A172 (cell line): Measurements from ENCODE around the gene COL16A1. TPM values are rescaled to one million over a fixed set of nuclear protein-coding genes. Genes with fewer than 3 reads are reported as not detected.

ENCODE experiments used
- DNase-seq: peaks from one replicate; pipeline ENCODE4 v3.0.0-alpha.2; 2015; ENCODE audit warnings: low spot score
- total RNA-seq: library from RNA; depleted of rRNA; stranded (reverse); fragments of >200 nt; shearing (Covaris generic); gene quantifications from 2 replicates; pipeline ENCODE4 v1.2.3, GENCODE V29; 2014

COL16A1 gene
- total RNA-seq, 1 experiment from 2014 or later = 12.7 TPM

DNA sequence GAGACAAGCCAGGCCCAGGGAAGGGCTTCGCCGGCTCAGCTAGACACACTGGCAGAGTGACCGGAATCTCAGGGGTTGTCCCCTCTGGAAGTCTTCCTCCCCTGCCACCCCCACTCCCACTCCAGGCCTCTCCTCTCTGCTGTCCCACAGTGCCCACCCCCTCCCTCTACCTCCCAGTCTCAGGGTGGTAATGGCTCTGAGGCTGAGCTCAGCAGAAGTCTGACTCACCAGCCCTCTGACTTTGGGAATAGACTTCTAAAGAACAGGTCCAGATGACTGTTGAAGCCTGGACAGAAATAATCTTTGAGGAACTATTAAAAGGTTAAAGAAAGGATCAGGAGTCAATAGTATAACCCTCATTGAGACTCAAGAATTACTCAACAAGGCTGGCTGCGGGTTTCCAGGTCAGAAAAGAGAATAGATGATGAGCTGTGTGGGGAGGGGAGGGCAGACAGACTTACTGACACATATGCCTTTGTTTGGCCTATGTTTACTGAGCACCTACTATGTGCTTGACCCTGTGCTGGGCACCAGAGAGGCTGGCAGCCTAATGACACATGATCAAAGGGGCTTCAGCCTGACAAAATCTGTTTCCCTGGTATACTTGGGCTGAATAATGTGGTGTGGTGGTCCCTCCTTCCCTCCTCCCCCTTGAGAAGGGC is 78.1 kb downstream of the COL16A1 start:
- DNase-seq = peak; percentile 28

DNA sequence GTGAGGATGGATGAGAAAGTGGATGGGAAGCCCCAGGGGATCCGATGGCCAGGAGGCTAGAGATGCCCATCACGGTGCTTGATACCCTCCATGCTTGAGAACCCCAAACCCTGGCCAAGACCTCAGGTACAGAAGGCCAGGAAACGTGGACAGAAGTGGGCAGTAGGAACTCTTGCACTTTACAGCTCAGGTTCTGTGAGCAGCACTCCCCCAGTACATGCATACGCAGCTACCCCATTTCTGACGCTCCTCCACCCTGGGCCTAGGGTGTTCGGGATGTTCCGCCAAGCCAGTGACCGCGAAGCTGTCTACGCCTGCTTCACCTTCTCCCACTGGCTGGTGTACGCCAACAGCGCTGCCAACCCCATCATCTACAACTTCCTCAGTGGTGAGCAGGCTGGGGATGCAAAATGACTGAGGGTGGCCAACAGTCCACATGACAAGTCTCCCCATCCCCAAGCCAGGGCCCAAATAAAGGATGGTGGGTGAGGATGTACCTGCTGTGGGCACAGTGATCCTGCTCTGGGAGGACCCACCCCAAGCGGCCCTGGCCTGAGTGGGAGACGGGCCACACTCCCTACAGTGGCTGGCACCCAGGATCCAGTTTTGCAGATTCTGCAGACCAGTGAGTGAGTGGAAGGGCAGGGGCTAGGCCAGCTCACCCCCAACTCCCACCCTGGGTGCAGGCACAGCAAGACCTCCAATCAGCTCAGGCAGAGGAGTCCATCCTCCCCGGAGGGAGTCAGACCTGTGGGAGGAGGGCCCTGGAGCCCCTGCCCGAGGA is 78.9 kb downstream of the COL16A1 start:
- DNase-seq = no peak

DNA sequence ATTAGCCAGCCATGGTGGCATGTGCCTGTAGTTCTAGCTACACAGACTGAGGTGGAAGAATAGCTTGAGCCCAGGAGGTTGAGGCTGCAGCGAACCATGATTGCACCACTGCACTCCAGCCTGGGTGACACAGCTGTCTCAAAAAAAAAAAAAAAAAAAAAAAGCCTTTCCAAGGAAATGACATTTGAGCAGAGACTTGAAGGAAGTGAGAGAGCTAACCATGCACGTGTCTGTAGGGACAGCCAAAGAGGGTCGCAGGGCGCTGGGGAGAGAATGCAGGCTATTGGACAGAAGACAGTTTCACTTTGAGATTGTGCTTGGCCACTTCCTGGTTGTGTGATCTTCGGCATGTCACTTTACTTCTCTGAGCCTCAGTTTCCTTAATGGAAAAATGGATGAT is 79.5 kb downstream of the COL16A1 start:
- DNase-seq = no peak

DNA sequence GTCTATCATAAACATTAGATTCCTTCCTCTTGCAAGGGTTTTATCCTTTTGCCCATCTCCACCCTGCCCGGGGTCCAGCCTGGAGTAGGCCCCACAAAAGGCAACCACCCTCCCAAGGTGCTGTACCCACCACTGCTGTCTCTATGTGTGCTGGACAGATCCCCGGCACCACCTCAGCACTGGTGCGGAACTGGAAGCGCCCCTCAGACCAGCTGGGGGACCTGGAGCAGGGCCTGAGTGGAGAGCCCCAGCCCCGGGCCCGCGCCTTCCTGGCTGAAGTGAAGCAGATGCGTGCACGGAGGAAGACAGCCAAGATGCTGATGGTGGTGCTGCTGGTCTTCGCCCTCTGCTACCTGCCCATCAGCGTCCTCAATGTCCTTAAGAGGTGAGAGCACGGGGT is 80.5 kb downstream of the COL16A1 start:
- no peak for DNase-seq

DNA sequence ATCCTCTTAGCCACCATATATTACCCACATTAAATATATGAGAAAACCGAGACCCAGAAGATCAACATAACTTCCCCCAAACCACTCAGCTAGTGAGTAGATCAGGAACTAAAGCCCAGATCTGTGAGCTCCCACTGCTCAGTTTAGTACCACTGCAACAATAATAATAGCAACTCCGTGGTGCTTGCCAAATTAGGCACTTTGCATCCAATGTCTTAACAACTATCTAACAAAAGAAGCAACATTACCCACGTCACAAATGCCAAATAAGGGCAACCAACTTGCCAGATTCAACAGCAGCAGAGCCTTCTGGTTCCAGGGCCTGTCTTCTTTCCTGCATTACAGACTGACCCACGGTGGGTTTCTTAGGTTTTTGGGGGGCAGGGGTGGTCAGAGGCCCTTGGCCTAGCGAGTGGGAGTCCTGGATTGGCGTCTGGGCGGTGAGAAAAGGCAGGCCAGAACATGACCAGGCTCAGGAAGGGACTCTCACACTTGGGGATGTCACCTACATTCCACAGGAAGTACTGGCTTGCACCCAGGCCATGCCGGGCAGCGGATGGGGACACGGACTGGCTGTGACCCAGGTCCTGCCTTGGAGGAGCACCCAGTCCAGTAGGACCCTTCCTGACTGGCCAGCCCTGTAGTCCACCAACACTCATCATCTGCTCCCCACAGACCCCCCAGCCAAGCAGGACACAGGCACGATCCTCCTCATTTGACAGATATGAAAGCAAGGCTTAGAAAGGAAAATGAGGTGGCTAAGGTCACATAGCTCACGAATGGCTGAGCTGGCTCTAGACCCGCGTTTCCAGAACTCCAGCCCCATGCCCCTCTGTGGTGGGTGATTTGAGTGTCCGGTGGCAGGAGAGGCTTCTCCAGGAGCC is 81.7 kb downstream of the COL16A1 start:
- DNase-seq = no peak

DNA sequence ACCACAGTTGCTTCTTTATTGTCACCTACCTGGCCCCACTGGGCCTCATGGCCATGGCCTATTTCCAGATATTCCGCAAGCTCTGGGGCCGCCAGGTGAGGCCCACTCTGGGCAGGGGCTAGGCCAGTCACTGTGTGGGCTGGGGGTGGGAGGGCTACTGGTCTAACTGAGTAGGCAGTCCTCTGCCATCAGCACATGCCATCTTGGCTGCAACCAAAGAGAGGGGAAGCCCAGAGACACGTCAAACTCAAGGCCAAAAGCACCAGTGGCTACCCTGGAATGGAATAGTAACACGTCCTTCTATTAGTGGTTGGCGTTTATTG is 82.4 kb downstream of the COL16A1 start:
- DNase-seq = no peak

DNA sequence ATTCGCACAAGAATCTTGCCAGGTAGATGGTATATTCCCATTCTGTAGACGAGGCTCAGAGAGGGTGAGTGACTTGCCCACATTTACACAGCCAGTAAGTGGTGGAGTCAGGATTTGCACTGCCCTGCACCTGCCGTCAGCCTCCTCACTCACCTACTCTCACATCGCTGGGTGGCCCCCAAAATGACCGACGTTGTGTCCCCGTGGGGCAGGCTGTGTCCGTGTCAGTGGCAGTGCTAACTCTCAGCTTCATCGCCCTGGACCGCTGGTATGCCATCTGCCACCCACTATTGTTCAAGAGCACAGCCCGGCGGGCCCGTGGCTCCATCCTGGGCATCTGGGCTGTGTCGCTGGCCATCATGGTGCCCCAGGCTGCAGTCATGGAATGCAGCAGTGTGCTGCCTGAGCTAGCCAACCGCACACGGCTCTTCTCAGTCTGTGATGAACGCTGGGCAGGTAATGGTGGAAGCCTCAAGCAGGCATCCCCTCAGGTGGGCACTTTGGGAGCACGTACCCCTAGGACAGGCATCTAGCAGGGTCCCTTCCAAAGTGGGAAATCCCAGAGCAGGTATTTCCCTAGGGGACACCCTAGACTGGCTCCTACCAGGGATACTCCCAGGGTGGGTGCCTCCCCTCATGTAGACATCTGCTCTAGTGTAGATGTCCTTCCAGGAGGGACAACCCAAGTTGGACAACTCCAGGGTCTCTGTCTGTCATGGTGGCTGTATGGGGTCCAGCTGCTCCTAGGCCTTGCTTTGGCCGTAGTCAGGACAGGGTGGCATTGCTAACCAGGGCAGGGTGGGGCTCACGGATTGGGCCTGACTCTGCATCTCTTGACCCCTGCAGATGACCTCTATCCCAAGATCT is 83.0 kb downstream of the COL16A1 start:
- no peak for DNase-seq

DNA sequence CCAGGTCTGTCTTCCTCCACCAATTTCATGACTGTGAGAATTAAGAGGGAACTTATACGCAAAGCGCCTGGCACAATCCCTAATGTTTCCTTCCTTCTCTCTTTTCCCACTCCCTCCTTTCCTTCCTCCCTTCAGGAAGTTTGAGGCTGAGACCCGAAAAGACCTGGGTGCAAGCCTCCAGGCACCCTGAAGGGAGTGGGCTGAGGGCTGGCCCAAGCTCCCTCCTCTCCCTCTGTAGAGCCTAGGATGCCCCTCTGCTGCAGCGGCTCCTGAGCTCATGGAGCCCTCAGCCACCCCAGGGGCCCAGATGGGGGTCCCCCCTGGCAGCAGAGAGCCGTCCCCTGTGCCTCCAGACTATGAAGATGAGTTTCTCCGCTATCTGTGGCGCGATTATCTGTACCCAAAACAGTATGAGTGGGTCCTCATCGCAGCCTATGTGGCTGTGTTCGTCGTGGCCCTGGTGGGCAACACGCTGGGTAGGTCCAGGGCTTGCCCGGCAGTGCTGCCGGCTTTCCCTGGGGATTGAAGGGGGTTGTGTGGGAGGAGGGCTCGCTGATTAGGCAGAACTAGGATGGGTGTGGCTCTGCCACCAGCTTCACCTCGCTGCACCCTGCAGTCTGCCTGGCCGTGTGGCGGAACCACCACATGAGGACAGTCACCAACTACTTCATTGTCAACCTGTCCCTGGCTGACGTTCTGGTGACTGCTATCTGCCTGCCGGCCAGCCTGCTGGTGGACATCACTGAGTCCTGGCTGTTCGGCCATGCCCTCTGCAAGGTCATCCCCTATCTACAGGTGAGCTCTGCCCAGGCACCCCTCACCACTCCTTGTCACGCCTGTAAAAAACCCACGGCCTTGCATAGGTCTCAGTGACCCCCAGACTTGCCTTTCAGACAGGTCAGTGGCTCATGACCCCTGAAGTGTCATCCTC is 84.6 kb downstream of the COL16A1 start:
- DNase-seq = no peak

DNA sequence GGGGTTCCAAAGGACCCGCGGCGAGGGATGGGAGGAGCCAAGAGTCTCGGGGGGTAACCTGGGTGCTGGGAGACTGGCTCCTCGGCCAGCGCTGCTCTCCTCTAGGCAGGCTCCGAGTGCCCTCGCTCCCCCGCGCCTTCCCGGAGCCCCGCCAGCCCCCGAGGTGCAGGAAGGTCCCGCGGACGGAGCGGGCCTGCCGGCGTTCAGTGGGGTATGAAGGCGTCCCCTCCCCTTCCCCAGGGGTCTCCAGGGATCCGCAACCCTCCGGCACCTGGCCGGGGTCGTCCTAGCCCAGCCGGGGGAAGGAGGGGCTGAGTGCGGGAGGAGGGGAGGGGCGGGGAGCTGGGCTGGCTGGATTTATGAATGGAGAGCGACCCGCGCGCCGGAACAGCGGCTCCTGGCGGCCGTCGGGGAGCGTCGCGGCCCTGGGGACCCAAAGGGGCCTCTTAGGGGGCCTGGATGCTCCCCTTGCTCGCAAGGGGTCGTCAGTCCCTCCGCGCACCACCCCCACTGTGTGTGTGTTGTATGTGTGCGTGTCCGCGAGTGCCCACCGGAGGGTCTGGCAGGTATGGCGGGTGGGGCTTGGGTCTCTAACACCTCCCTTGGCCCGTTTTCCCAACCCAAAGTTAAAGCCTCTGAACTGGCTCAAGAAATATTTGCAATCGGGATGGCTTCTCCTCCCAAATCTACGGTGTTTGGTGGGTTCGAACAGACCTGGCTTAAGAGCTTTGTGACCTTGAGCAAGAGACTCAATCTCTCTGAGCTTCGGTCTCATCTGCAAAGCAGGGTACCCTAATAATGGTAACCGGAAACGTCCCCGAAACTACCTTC is 85.7 kb downstream of the COL16A1 start:
- DNase-seq = no peak

DNA sequence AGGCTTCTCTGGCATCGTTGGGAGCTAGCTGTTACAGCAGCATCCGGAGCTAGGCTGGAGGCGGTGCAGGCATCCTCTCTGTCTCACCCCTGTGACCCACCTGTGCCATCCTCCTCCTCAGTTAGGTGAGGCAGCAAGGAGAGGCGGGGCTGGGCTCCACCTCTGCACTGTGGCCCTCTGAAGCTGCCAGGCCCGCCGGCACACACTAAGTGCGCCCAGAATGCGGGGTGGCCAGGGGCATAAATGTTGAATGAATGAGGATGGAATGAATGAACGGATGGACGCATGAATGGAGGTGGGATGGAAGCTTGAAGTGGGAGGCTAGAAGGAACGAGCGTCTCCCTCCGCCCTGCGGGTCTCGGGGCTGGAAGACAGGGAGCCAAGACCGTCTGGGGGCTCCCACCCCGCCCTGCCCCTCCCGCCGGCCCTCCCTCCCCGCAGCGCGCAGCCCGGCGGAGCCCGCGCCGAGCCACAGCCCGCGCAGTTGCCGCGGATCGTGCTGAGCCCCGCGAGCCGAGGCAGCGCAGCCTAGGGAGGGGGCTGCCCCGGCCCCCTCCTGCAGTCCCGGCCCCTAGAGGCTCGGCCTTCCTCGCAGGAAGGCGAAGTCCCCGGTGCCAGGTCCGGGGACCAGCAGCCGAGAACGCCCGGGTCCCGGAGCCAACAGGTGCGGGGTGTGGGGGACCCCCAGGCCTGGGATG is 86.5 kb downstream of the COL16A1 start, which contains the start of gene HCRTR1:
Gene HCRTR1, plus strand, starts transcription at position 472 of the 698 bp plus-strand sequence. CDS start 1,504 bp downstream, outside the sequence.
- DNase-seq = no peak

DNA sequence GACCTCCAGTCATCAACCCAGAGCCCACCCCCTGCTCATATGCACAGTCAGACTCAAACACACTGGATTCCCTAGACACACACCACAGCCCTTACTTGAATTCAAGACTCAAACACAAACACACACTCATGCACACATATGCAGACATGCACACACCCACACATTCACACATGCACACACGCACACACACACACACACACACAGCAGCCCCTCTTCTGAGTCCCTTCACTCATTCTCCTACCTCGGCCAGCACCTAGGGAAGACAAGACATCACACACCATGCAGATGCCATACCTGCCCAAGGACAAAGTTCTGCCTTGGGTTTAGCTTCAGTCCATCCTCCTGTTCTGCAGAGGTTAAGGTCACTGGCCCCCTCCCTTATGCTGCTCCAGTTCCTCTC is 87.9 kb downstream of the COL16A1 start:
- no peak for DNase-seq

DNA sequence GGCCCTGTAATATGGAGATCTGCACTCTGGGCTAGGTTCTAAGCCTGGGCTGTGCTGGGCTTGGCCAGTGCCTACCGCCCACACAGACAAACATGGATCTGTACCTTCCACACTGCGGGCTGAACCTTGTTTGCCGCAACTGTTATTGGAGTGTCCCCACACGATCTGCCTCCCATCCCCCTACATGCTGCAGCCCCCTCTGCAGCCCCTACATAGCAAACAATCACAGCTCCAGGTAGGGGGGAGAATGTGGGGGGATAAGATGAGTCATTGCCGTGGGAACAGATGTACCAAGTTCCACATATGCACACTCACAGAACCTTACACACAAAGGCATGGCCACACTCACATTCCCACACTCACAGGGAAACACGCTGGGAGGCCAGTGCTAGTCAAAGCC is 88.4 kb downstream of the COL16A1 start:
- DNase-seq = no peak

DNA sequence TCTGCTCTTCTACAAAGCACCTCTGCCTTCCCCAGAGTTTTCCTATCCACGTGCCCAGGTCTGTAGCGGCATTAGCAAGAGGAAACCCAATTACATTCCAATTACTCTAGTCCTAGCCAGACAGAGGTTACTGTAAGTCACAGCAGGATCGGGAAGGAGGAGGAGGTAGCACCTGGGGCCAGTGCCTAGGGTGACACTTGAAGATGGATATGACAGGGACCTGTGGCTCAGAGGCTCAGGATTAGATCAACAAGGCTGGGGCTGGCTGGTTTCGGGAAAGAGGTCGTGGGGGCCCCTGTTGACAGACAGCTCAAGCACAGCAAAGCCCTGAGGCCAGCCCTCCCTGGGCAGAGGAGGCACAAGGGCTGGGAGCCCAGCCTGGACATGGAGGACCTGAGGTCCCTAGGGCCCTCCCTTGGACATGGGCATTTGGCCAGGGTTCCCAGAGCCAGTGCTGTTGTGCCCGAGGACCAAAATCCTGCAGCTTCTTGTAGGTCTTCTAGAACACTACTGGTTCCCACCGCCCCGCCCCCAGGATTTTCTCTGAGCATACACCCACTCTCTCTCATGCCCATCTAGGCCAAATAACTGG is 89.3 kb downstream of the COL16A1 start:
- no peak for DNase-seq

DNA sequence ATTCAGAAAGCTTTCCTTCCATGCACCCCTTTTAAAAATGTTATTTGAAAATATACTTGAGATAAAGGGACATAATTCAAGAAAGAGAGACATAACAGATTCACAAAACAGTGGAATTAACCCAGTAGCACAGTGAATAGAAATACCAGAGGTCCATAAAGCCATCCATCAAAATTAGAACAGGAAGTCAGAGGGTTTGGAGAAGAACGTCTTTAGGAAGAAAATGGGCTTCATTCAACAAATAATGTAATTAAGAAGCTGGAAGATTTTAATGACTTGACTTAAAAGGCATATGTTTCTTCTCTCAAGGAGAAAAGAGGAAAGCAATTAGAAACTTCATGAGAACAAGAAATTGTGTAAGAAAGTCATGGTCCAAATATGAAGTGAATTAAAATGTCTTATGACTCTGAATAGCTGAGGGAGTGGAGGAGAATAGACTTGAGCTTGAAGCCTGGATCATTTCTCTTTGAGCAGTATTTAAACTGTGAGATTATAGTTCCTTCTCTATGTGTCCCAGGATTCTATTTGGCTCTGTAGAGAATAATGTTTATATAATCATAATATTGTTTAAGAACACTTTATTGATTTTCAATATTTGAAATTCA is 94.2 kb downstream of the COL16A1 start:
- DNase-seq = no peak

DNA sequence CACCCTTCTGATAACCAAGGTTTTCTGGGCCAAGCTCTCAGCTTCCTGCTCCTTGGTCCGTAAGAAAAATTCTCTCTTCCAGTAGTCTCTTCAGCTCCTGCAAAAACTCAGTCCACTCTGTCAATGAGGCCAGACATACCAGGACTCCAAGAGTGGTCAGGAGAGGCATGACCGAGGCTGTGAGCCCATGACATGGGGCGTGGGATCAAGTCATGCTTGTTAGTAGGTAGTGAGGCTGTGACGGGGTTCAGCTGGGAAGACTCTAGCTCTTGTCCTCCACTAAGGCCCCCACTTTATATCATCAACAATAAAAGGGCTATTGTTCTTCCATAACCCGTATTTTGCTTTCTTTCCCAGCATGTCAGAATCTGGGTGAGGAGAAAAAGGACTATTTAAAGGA is 96.5 kb downstream of the COL16A1 start:
- no peak for DNase-seq

DNA sequence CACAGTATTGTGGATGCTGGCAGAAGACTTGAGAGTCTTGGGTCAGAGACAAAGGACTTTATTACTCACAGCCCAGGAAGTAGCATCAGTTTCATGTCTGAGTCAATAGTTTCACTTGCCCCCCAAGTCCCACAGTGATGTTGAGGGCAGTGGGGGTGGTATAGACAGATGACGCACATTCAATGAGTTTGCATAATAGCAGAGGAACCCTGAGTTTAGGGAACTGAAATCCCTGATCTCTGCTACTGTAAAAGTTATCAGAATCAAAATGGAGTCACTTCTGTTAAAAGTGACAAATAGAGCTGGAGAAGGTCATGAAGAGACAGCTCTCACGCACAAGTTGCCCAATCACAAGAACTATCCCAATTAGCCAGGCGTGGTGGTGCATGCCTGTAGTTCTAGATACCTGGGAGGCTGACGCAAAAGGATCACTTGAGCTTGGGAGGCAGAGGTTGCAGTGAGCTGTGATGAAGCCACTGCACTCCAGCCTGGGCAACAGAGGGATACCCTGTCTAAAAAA is 97.8 kb downstream of the COL16A1 start:
- no peak for DNase-seq
